Heart left ventricle (tissue), 13 donors: ENCODE results near the gene PAGE1.

Experiments used
- POLR2A ChIP-seq, 2 donors: fragments of 450-650 bp; IDR thresholded peaks; one replicate each; pipeline ENCODE4 v1.6.1; 2017; ENCODE audit warnings: antibody characterized with exemption in 2 of 2, mild to moderate bottlenecking in 2 of 2, moderate library complexity in 2 of 2
- TF ChIP-seq, protein P1 (sequence below), 12 donors: fragments of 200-600 bp; sonication (generic) in 4 of 12; IDR thresholded peaks; one replicate each; pipeline versions ENCODE4 v1.5.0 to v1.8.0; 2018 to 2022; ENCODE audit warnings: antibody characterized with exemption in 12 of 12, mild to moderate bottlenecking in 5 of 12
- donor health status: ischemic (EF 13 %, LVEDD 7.1; RV severe dilation, severe dysfunction).
- donor health status: DM: no; HTN: yes; CAD: no.
- donor health status: DM: no; HTN: no; CAD: no.
- donor health status: ischemic (EF 25% LVEDD 6.9; RV normal size, moderate dysfunction).
- donor health status: ischemic (EF 25% LVEDD 5.7; RV mildly dilated, moderate dysfunction).
- donor health status: ischemic (EF 35%, LVEDD 5.7; RV mildly dilated, moderate dysfunction).
- donor health status: nonischemic (EF 11% LVEDD 7.7; RV severe dilation, severe dysfunction).
- donor health status: DM: yes; HTN: yes; CAD: no.
- donor health status: PGD.
- donor health status: ischemic (EF 29% LVEDD 5.4; RV normal size, mild dysfunction).
- donor health status: nonischemic (EF 23%, LVEDD 6.1; RV moderate dilation, normal function).

DNA sequence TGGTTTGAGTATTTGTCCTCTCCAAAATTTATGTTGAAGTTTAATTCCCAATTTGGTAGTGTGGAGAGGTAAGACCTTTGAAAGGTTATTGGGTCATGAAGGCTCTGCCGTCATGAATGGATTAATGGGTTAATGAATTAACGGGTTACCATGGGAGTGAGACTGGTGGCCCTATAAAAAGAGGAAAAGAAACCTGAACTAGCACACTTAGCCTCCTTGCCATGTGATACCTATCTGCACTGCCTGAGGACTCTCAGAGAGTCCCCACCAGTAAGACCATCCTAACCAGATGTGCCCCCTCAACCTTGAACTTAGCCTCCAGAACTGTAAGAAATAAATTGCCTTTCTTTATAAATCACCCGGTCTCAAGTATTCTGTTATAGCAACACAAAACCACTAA, 39.3 kb downstream of the PAGE1 start:
- TF ChIP-seq POLR2A (IDR thresholded peaks at IDR 0.05): no peak
- TF ChIP-seq, protein P1, sequence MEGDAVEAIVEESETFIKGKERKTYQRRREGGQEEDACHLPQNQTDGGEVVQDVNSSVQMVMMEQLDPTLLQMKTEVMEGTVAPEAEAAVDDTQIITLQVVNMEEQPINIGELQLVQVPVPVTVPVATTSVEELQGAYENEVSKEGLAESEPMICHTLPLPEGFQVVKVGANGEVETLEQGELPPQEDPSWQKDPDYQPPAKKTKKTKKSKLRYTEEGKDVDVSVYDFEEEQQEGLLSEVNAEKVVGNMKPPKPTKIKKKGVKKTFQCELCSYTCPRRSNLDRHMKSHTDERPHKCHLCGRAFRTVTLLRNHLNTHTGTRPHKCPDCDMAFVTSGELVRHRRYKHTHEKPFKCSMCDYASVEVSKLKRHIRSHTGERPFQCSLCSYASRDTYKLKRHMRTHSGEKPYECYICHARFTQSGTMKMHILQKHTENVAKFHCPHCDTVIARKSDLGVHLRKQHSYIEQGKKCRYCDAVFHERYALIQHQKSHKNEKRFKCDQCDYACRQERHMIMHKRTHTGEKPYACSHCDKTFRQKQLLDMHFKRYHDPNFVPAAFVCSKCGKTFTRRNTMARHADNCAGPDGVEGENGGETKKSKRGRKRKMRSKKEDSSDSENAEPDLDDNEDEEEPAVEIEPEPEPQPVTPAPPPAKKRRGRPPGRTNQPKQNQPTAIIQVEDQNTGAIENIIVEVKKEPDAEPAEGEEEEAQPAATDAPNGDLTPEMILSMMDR (IDR thresholded peaks at IDR 0.05): no peak
